ENCODE measurements around the gene DHFR. TPM values are rescaled to one million over a fixed set of nuclear protein-coding genes. Genes with fewer than 3 reads are reported as not detected.

DHFR gene
- total RNA-seq, 4 donors from 2014 or later: 6.2 to 22.7 (median 13.4) TPM

GRCh38 chr5:80577707-80578106, 77.1 kb downstream of the DHFR start:
- no peaks in the 10 kb centered on the region for H3K4me1 ChIP-seq
- TF ChIP-seq CTCF (IDR thresholded peaks at IDR 0.05) (no peak), POLR2A (IDR thresholded peaks at IDR 0.05) (no peak)
- 28 to 29% methylated on average over 5 of the region's 5 CpGs for WGBS, 2 donors
- H3K27ac ChIP-seq: no peak overlapping the region
- H3K27me3 ChIP-seq: peaks cover 0 to 26% (median 0%) of the 10 kb centered on the region in 4 donors
- H3K9me3 ChIP-seq: no peaks in the 10 kb centered on the region
- no peaks in the 10 kb centered on the region for H3K36me3 ChIP-seq
- intact Hi-C loops (cut with DNase I): no loop called here
- H3K4me3 ChIP-seq: no peak overlapping the region
- no peak for DNase-seq

GRCh38 chr5:80576383-80576782, 78.4 kb downstream of the DHFR start:
- no peak overlapping the region for H3K27ac ChIP-seq
- H3K36me3 ChIP-seq: no peaks in the 10 kb centered on the region
- H3K4me1 ChIP-seq: no peaks in the 10 kb centered on the region
- TF ChIP-seq POLR2A (IDR thresholded peaks at IDR 0.05): no peak
- no peak for TF ChIP-seq CTCF (IDR thresholded peaks at IDR 0.05)
- intact Hi-C loops (cut with DNase I): no loop called here
- H3K9me3 ChIP-seq: no peaks in the 10 kb centered on the region
- no peak overlapping the region for H3K4me3 ChIP-seq
- H3K27me3 ChIP-seq: peaks cover 0 to 39% (median 0%) of the 10 kb centered on the region in 4 donors
- 72 to 73% methylated on average over 5 of the region's 5 CpGs for WGBS, 2 donors
- DNase-seq: no peak

Small RNA genes lying within 50 kb of the gene (small RNA-seq; reads per million reads assigned to genes)
- 0 reads per million in 4 donors for gene DBIP2
- 0 reads per million in 4 donors for gene MTRNR2L2

Other genes with a start within 250 kb of the DHFR start
- gene ZFYVE16, start 246.9 kb downstream of the DHFR start, total RNA-seq: 10 to 100 TPM; 12.5 to 27.5 (median 18.2) TPM
- 1 to 10 TPM in 1 of 4 donors, under 1 TPM in 3; 0.38 to 3.6 (median 0.84) TPM for gene FAM151B, start 166.9 kb downstream of the DHFR start, total RNA-seq
- not detected for gene ANKRD34B, start 84.7 kb downstream of the DHFR start, total RNA-seq
- 10 to 100 TPM in 3 of 4 donors, 1 to 10 TPM in 1; 6.6 to 12.5 (median 11.6) TPM for gene MSH3, start 331 bp downstream of the DHFR start, total RNA-seq

Measured in esophagus squamous epithelium (tissue), 5 donors.